Endodermal cell (in vitro differentiated cells): ENCODE data around the gene MICALL2. TPM values are rescaled to one million over a fixed set of nuclear protein-coding genes. Genes with fewer than 3 reads are reported as not detected.

ENCODE experiments used
- DNase-seq: peaks from one replicate; pipeline ENCODE4 v3.0.0-alpha.2; 2017
- H3K27ac ChIP-seq: 2 replicates; pipeline ENCODE4 v1.5.1; 2013; ENCODE audit warnings: mild to moderate bottlenecking, low read depth, low read length, moderate library complexity
- H3K27me3 ChIP-seq: 2 replicates; pipeline ENCODE4 v1.6.1; 2013; ENCODE audit warnings: mild to moderate bottlenecking, low read length, moderate library complexity; ENCODE audit not compliant: insufficient read depth, control insufficient read depth, poor library complexity, severe bottlenecking
- H3K36me3 ChIP-seq: 2 replicates; pipeline ENCODE4 v1.7.0; 2013; ENCODE audit warnings: mild to moderate bottlenecking, low read length, moderate library complexity; ENCODE audit not compliant: control insufficient read depth, insufficient read depth
- H3K4me1 ChIP-seq: one replicate; pipeline ENCODE4 v1.7.0; 2013; ENCODE audit warnings: low read length; ENCODE audit not compliant: control insufficient read depth, insufficient read depth
- H3K4me3 ChIP-seq: 2 replicates; pipeline ENCODE4 v1.5.1; 2013; ENCODE audit warnings: mild to moderate bottlenecking, low read length, moderate library complexity
- H3K9ac ChIP-seq: 2 replicates; pipeline ENCODE4 v1.6.1; 2013; ENCODE audit warnings: mild to moderate bottlenecking, low read length, moderate library complexity; ENCODE audit not compliant: poor library complexity, severe bottlenecking; ENCODE audit errors: extremely low read depth
- H3K9me3 ChIP-seq: 2 replicates; pipeline ENCODE4 v1.6.1; 2013; ENCODE audit warnings: mild to moderate bottlenecking, low read length, moderate library complexity; ENCODE audit not compliant: control insufficient read depth
- H3K27ac Mint-ChIP-seq: 2 replicates; pipeline ENCODE4 v1.8.0; 2020; ENCODE audit warnings: mixed read lengths
- H3K27me3 Mint-ChIP-seq: 2 replicates; pipeline ENCODE4 v1.8.0; 2021; ENCODE audit warnings: mild to moderate bottlenecking, mixed read lengths; ENCODE audit not compliant: insufficient read depth
- H3K36me3 Mint-ChIP-seq: 2 replicates; pipeline ENCODE4 v1.8.0; 2020; ENCODE audit warnings: low read depth, mixed read lengths
- H3K4me1 Mint-ChIP-seq: 2 replicates; pipeline ENCODE4 v1.8.0; 2020; ENCODE audit warnings: mixed read lengths
- H3K4me3 Mint-ChIP-seq: 2 replicates; pipeline ENCODE4 v1.8.0; 2020; ENCODE audit warnings: mild to moderate bottlenecking, moderate library complexity, mixed read lengths
- H3K9me3 Mint-ChIP-seq: 2 replicates; pipeline ENCODE4 v1.8.0; 2020; ENCODE audit warnings: mild to moderate bottlenecking, mixed read lengths
- CTCF ChIP-seq: fragments of 200-600 bp; sonication (generic); conservative IDR thresholded peaks from 2 replicates; pipeline ENCODE4 v1.5.0; 2021; ENCODE audit warnings: antibody characterized with exemption, mild to moderate bottlenecking
- WGBS, 2 experiments: methylation state at CpG; one replicate each; pipeline versions ENCODE4 v1.1.5 to v1.1.7; 2013; ENCODE audit warnings: missing lambda C conversion rate in 2 of 2, mixed read lengths in 1 of 2; ENCODE audit not compliant: insufficient coverage in 1 of 2, insufficient read length in 1 of 2; 5-methylcytosine and 5-hydroxymethylcytosine counted together
- total RNA-seq, 2 donors: library from RNA; stranded (reverse); fragmentation: NEBNext Ultra II Directional in 1 of 2; extraction: Animal tissue kit (Norgen Biotek cat#: 25700) in 1 of 2; gene quantifications; 2 replicates in 1 of 2; 3 replicates in 1 of 2; pipeline ENCODE4 v1.2.1, GENCODE V29; 2021

The MICALL2 gene
- total RNA-seq, 2 donors from 2014 or later: 19.4 to 24.8 TPM

GRCh38 chr7:1427064-1427657 is 32.1 kb downstream of the MICALL2 start:
- Histone ChIP-seq H3K27ac (no peak overlapping the region), H3K4me3 (no peak overlapping the region), H3K36me3 (no peaks in the 10 kb centered on the region), H3K4me1 (no peaks in the 10 kb centered on the region), H3K27me3 (no peaks in the 10 kb centered on the region), H3K9me3 (no peaks in the 10 kb centered on the region), H3K9ac (no peak overlapping the region)
- Mint-ChIP-seq H3K27me3 (no peaks in the 10 kb centered on the region), H3K27ac (no peak overlapping the region), H3K36me3 (no peaks in the 10 kb centered on the region), H3K4me3 (no peak overlapping the region), H3K4me1 (no peaks in the 10 kb centered on the region), H3K9me3 (no peaks in the 10 kb centered on the region)
- DNase-seq: no peak
- WGBS, 2 experiments: 92 to 97% methylated on average over 12 to 13 of the region's 13 CpGs
- TF ChIP-seq CTCF: no peak

GRCh38 chr7:1426474-1426873 is 32.8 kb downstream of the MICALL2 start:
- DNase-seq: no peak
- Histone ChIP-seq H3K9ac (no peak overlapping the region), H3K27me3 (no peaks in the 10 kb centered on the region), H3K4me1 (no peaks in the 10 kb centered on the region), H3K9me3 (no peaks in the 10 kb centered on the region), H3K27ac (no peak overlapping the region), H3K36me3 (no peaks in the 10 kb centered on the region), H3K4me3 (no peak overlapping the region)
- H3K4me3 Mint-ChIP-seq: no peak overlapping the region
- 89 to 95% methylated on average over 10 to 15 of the region's 15 CpGs for WGBS, 2 experiments
- H3K27ac Mint-ChIP-seq: no peak overlapping the region
- TF ChIP-seq CTCF: no peak
- no peaks in the 10 kb centered on the region for H3K4me1 Mint-ChIP-seq
- H3K9me3 Mint-ChIP-seq: no peaks in the 10 kb centered on the region
- H3K36me3 Mint-ChIP-seq: no peaks in the 10 kb centered on the region
- H3K27me3 Mint-ChIP-seq: no peaks in the 10 kb centered on the region

- Histone ChIP-seq H3K9ac (no peak overlapping the region), H3K4me3 (no peak overlapping the region), H3K4me1 (no peaks in the 10 kb centered on the region), H3K36me3 (no peaks in the 10 kb centered on the region), H3K27me3 (no peaks in the 10 kb centered on the region), H3K27ac (no peak overlapping the region), H3K9me3 (no peaks in the 10 kb centered on the region)
- Mint-ChIP-seq H3K4me3 (no peak overlapping the region), H3K27ac (no peak overlapping the region), H3K9me3 (no peaks in the 10 kb centered on the region), H3K36me3 (no peaks in the 10 kb centered on the region), H3K27me3 (no peaks in the 10 kb centered on the region), H3K4me1 (no peaks in the 10 kb centered on the region)
- DNase-seq: peak; percentile 80
- TF ChIP-seq CTCF: no peak
- 85 to 89% methylated on average over 11 to 18 of the region's 18 CpGs for WGBS, 2 experiments
These were observed 33.8 kb downstream of the MICALL2 start for GRCh38 chr7:1425292-1426136.
